SK-N-SH (cell line): ENCODE measurements around the gene SZRD1. TPM values are rescaled to one million over a fixed set of nuclear protein-coding genes. Genes with fewer than 3 reads are reported as not detected.

Experiments
- CTCF ChIA-PET: fragments of 300-600, 350-600 bp; formaldehyde crosslinking; extraction: SDS; loops from one replicate; lab custom pipeline; 2021; lab: Yijun Ruan, JAX
- POLR2A ChIA-PET: fragments of 350-600 bp; sonication (Branson Sonifier 250); formaldehyde crosslinking; extraction: SDS; loops from one replicate; lab custom pipeline; 2020; ENCODE audit warnings: antibody characterized with exemption, inconsistent platforms; lab: Yijun Ruan, JAX
- DNase-seq: peaks from one replicate; pipeline ENCODE4 v3.0.0; 2012
- H2AFZ ChIP-seq: fragments of 200-600 bp; sonication (generic); 2 replicates; pipeline ENCODE4 v1.8.1; 2016; ENCODE audit warnings: antibody characterized with exemption, mild to moderate bottlenecking, low read depth
- H3F3A ChIP-seq: fragments of 200-600 bp; sonication (generic); replicated peaks from 2 replicates; pipeline ENCODE3; 2016; ENCODE audit warnings: antibody characterized with exemption, mild to moderate bottlenecking; ENCODE audit not compliant: insufficient read depth
- H3K27ac ChIP-seq, 2 experiments: fragments of 200-500 bp in 1 of 2; fragments of 200-600 bp in 1 of 2; sonication (Bioruptor generic) in 1 of 2; sonication (generic), shearing (Covaris generic) in 1 of 2; 2 replicates each; pipeline versions ENCODE4 v1.5.1 to v1.6.1; 2014 to 2016; ENCODE audit warnings: low read depth in 2 of 2, inconsistent platforms in 1 of 2, low read length in 1 of 2, mild to moderate bottlenecking in 1 of 2, mixed read lengths in 1 of 2
- H3K27me3 ChIP-seq: fragments of 200-600 bp; sonication (generic), shearing (Covaris generic); 2 replicates; pipeline ENCODE4 v1.6.1; 2016; ENCODE audit warnings: mixed run types; ENCODE audit not compliant: insufficient read depth
- H3K36me3 ChIP-seq, 2 experiments: fragments of 200-500 bp in 1 of 2; fragments of 200-600 bp in 1 of 2; sonication (Bioruptor generic) in 1 of 2; sonication (generic) in 1 of 2; replicated peaks in 1 of 2; 2 replicates each; pipeline versions ENCODE3 to v1.5.1; 2014 to 2016; ENCODE audit warnings: low read length in 1 of 2, mild to moderate bottlenecking in 1 of 2; ENCODE audit not compliant: insufficient read depth in 2 of 2, control insufficient read depth in 1 of 2
- H3K4me1 ChIP-seq, 2 experiments: fragments of 200-500 bp in 1 of 2; fragments of 200-600 bp in 1 of 2; sonication (Bioruptor generic) in 1 of 2; sonication (generic), shearing (Covaris generic) in 1 of 2; 2 replicates each; pipeline versions ENCODE4 v1.5.1 to v1.6.1; 2014 to 2016; ENCODE audit warnings: low read depth in 1 of 2, low read length in 1 of 2, mixed run types in 1 of 2; ENCODE audit not compliant: insufficient read depth in 2 of 2, control insufficient read depth in 1 of 2
- H3K4me2 ChIP-seq: fragments of 200-600 bp; sonication (generic), shearing (Covaris generic); 2 replicates; pipeline ENCODE4 v1.6.1; 2017; ENCODE audit warnings: mixed run types
- H3K4me3 ChIP-seq, 2 experiments: fragments of 200-500 bp in 1 of 2; fragments of 200-600 bp in 1 of 2; sonication (Bioruptor generic) in 1 of 2; sonication (generic), shearing (Covaris generic) in 1 of 2; 2 replicates each; pipeline versions ENCODE4 v1.5.1 to v1.8.1; 2014 to 2016; ENCODE audit warnings: low read depth in 2 of 2, inconsistent platforms in 1 of 2, low read length in 1 of 2, mild to moderate bottlenecking in 1 of 2, mixed read lengths in 1 of 2, moderate library complexity in 1 of 2
- H3K79me2 ChIP-seq: fragments of 200-600 bp; sonication (generic); 2 replicates; pipeline ENCODE4 v1.8.1; 2017; ENCODE audit warnings: mild to moderate bottlenecking; ENCODE audit not compliant: insufficient read depth
- H3K9ac ChIP-seq: fragments of 200-600 bp; sonication (generic); 2 replicates; pipeline ENCODE4 v1.6.1; 2017; ENCODE audit warnings: mixed run types
- H3K9me2 ChIP-seq: fragments of 200-600 bp; sonication (generic); 2 replicates; pipeline ENCODE4 v1.6.1; 2017; ENCODE audit warnings: mixed run types
- H3K9me3 ChIP-seq: fragments of 200-600 bp; sonication (generic); 2 replicates; pipeline ENCODE4 v1.6.1; 2017; ENCODE audit warnings: mixed run types, mild to moderate bottlenecking, moderate library complexity
- H4K20me1 ChIP-seq: fragments of 200-600 bp; sonication (generic); 2 replicates; pipeline ENCODE4 v1.6.1; 2017; ENCODE audit warnings: mild to moderate bottlenecking, mixed run types; ENCODE audit not compliant: insufficient read depth
- CHD2 ChIP-seq: fragments of 150-350 bp; IDR thresholded peaks from 2 replicates; pipeline ENCODE4 v1.6.1; 2018; ENCODE audit warnings: low read length; ENCODE audit not compliant: partially characterized antibody
- ELF1 ChIP-seq: IDR thresholded peaks from 2 replicates; pipeline ENCODE4 v1.4.0; 2012
- EP300 ChIP-seq, 2 experiments: IDR thresholded peaks; 2 replicates each; pipeline versions ENCODE4 v1.4.0 to v1.6.1; 2012; ENCODE audit warnings: borderline replicate concordance in 1 of 2, low read depth in 1 of 2, low read length in 1 of 2
- EZH2phosphoT487 ChIP-seq: fragments of 200-600 bp; sonication (generic); IDR thresholded peaks from 2 replicates; pipeline ENCODE4 v1.6.1; 2017; ENCODE audit warnings: low read depth, mixed run types, mild to moderate bottlenecking, antibody characterized with exemption, moderate library complexity, borderline replicate concordance
- FOSL2 ChIP-seq: IDR thresholded peaks from 2 replicates; pipeline ENCODE4 v1.4.0; 2012; ENCODE audit warnings: low read depth, mild to moderate bottlenecking, moderate library complexity, borderline replicate concordance
- FOXJ3 ChIP-seq: sonication (generic); formaldehyde crosslinking; IDR thresholded peaks from 2 replicates; pipeline ENCODE4 v1.5.1; 2020; ENCODE audit warnings: mild to moderate bottlenecking, missing genetic modification reagents
- FOXM1 ChIP-seq: IDR thresholded peaks from 2 replicates; pipeline ENCODE4 v1.4.0; 2012; ENCODE audit warnings: low read depth, mild to moderate bottlenecking
- GABPA ChIP-seq: IDR thresholded peaks from 2 replicates; pipeline ENCODE4 v1.4.0; 2012; ENCODE audit warnings: low read depth, mild to moderate bottlenecking
- GATA2 ChIP-seq: sonication (generic); formaldehyde crosslinking; IDR thresholded peaks from 2 replicates; pipeline ENCODE4 v1.5.0; 2020; ENCODE audit warnings: mild to moderate bottlenecking, missing genetic modification reagents
- NFIC ChIP-seq: IDR thresholded peaks from 2 replicates; pipeline ENCODE4 v1.4.0; 2012; ENCODE audit warnings: borderline replicate concordance
- NRF1 ChIP-seq: IDR thresholded peaks from 2 replicates; pipeline ENCODE4 v1.6.1; 2012; ENCODE audit warnings: low read depth, mild to moderate bottlenecking, low read length
- RAD21 ChIP-seq: IDR thresholded peaks from 2 replicates; pipeline ENCODE4 v1.6.1; 2012; ENCODE audit warnings: mild to moderate bottlenecking, low read length
- RCOR1 ChIP-seq: fragments of 150-350 bp; IDR thresholded peaks from 2 replicates; pipeline ENCODE4 v1.6.1; 2017; ENCODE audit warnings: antibody characterized with exemption, low read length
- RFX5 ChIP-seq: IDR thresholded peaks from 2 replicates; pipeline ENCODE4 v1.6.1; 2012; ENCODE audit warnings: mild to moderate bottlenecking, improper control_type of control experiment, low read length
- RXRA ChIP-seq: IDR thresholded peaks from 2 replicates; pipeline ENCODE4 v1.4.0; 2012; ENCODE audit warnings: low read depth, mild to moderate bottlenecking, borderline replicate concordance
- TCF12 ChIP-seq: IDR thresholded peaks from 2 replicates; pipeline ENCODE4 v1.4.0; 2012
- YY1 ChIP-seq: IDR thresholded peaks from 2 replicates; pipeline ENCODE4 v1.4.0; 2012; ENCODE audit warnings: low read depth, mild to moderate bottlenecking
- WGBS: methylation state at CpG from one replicate; pipeline ENCODE4 v1.1.6; 2017; ENCODE audit warnings: low lambda C conversion rate; 5-methylcytosine and 5-hydroxymethylcytosine counted together
- polyA plus RNA-seq, 3 experiments: library from polyadenylated mRNA; depleted of rRNA; stranded (reverse); fragments of >200 nt; gene quantifications; 2 replicates each; pipeline ENCODE4 v1.2.3, GENCODE V29; 2012
- TF ChIP-seq, protein P1 (sequence below): fragments of 150-350 bp; IDR thresholded peaks from 2 replicates; pipeline ENCODE4 v1.6.1; 2017; ENCODE audit warnings: antibody characterized with exemption, low read length, low read depth, borderline replicate concordance
- TF ChIP-seq, protein P2 (sequence below): IDR thresholded peaks from 2 replicates; pipeline ENCODE4; 2012
- TF ChIP-seq, protein P3 (sequence below): IDR thresholded peaks from 2 replicates; pipeline ENCODE4 v1.4.0; 2012; ENCODE audit warnings: low read depth, borderline replicate concordance

SZRD1 gene
- polyA plus RNA-seq, 1 of the 3 experiments (the other 2 are of a cell fraction), result 119 TPM

DNA sequence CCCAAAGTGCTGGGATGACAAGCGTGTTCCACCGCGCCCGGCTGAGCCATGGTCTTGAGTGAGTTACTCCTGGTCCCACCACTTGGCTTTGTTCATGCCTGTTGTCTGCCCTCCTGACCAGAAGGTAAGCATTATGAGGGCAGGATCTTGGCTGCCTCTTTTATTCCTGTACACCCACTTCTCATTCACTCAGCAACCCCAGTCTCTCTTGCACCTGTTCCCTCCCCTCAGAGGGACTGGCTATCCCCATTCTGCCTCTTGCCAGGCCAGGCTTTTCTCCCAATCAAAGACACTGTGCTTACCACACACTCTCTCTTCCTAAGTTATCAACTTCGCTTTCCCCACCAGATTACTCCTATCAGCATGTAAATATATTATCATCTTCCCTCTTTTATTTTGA is 43.8 kb downstream of the SZRD1 start:
- Histone ChIP-seq H3K9me2 (no peaks in the 10 kb centered on the region), H3K36me3 (no peaks in the 10 kb centered on the region), H4K20me1 (no peaks in the 10 kb centered on the region), H3K4me2 (no peak overlapping the region), H3K9me3 (no peaks in the 10 kb centered on the region), H3K4me3 (no peak overlapping the region), H3K27me3 (no peaks in the 10 kb centered on the region), H3K9ac (no peak overlapping the region), H3K27ac (no peak overlapping the region), H3K79me2 (no peaks in the 10 kb centered on the region), H3F3A (no peaks in the 10 kb centered on the region), H3K4me1 (no peaks in the 10 kb centered on the region), H2AFZ (no peak overlapping the region)
- no peak for DNase-seq
- no peak for TF ChIP-seq ELF1
- no peak for TF ChIP-seq FOSL2
- no peak for TF ChIP-seq NRF1
- TF ChIP-seq, protein P1, sequence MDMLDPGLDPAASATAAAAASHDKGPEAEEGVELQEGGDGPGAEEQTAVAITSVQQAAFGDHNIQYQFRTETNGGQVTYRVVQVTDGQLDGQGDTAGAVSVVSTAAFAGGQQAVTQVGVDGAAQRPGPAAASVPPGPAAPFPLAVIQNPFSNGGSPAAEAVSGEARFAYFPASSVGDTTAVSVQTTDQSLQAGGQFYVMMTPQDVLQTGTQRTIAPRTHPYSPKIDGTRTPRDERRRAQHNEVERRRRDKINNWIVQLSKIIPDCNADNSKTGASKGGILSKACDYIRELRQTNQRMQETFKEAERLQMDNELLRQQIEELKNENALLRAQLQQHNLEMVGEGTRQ, result no peak
- TF ChIP-seq CHD2, result no peak
- TF ChIP-seq YY1, result no peak
- no peak for TF ChIP-seq RCOR1
- TF ChIP-seq FOXM1, result no peak
- no peak for TF ChIP-seq EZH2phosphoT487
- no peak for TF ChIP-seq RAD21
- TF ChIP-seq FOXJ3 (CRISPR knock-in tag), result no peak
- TF ChIP-seq NFIC, result no peak
- no peak for TF ChIP-seq RXRA
- TF ChIP-seq, protein P2, sequence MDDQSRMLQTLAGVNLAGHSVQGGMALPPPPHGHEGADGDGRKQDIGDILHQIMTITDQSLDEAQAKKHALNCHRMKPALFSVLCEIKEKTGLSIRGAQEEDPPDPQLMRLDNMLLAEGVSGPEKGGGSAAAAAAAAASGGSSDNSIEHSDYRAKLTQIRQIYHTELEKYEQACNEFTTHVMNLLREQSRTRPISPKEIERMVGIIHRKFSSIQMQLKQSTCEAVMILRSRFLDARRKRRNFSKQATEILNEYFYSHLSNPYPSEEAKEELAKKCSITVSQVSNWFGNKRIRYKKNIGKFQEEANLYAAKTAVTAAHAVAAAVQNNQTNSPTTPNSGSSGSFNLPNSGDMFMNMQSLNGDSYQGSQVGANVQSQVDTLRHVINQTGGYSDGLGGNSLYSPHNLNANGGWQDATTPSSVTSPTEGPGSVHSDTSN, result no peak
- no peak for TF ChIP-seq GABPA
- no peak for TF ChIP-seq EP300 (IDR thresholded peaks at IDR 0.05; ENCODE audit: borderline replicate concordance in 1 of 2, low read depth in 1 of 2, low read length in 1 of 2)
- no peak for TF ChIP-seq TCF12
- TF ChIP-seq, protein P3, sequence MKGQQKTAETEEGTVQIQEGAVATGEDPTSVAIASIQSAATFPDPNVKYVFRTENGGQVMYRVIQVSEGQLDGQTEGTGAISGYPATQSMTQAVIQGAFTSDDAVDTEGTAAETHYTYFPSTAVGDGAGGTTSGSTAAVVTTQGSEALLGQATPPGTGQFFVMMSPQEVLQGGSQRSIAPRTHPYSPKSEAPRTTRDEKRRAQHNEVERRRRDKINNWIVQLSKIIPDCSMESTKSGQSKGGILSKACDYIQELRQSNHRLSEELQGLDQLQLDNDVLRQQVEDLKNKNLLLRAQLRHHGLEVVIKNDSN, result no peak
- no peak for TF ChIP-seq GATA2
- no peak for TF ChIP-seq RFX5
- ChIA-PET CTCF (no interaction called here), POLR2A (no interaction called here)
- WGBS, result 64% methylated on average over 1 of the region's 5 CpGs
